ENCODE data around the gene IQCN.

IQCN gene

DNA sequence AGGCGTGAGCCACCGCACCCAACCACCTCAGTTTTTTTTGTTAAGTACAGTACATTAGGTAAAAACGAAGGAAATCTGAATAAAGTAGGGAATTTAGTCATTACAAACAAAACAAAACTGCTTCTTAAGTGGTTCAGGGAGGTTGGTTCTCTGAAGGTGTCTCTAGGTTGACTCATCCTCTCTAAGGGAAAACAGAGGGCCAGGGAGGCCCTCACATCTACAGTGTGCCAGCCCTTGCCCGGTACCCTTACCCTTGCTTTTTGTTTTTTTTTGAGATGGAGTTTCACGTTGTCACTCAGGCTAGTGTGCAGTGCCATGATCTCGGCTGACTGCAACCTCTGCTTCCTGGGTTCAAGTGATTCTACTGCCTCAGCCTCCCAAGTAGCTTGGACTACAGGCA, 24.3 kb upstream of the IQCN start:
- TF ChIP-seq, protein P1, sequence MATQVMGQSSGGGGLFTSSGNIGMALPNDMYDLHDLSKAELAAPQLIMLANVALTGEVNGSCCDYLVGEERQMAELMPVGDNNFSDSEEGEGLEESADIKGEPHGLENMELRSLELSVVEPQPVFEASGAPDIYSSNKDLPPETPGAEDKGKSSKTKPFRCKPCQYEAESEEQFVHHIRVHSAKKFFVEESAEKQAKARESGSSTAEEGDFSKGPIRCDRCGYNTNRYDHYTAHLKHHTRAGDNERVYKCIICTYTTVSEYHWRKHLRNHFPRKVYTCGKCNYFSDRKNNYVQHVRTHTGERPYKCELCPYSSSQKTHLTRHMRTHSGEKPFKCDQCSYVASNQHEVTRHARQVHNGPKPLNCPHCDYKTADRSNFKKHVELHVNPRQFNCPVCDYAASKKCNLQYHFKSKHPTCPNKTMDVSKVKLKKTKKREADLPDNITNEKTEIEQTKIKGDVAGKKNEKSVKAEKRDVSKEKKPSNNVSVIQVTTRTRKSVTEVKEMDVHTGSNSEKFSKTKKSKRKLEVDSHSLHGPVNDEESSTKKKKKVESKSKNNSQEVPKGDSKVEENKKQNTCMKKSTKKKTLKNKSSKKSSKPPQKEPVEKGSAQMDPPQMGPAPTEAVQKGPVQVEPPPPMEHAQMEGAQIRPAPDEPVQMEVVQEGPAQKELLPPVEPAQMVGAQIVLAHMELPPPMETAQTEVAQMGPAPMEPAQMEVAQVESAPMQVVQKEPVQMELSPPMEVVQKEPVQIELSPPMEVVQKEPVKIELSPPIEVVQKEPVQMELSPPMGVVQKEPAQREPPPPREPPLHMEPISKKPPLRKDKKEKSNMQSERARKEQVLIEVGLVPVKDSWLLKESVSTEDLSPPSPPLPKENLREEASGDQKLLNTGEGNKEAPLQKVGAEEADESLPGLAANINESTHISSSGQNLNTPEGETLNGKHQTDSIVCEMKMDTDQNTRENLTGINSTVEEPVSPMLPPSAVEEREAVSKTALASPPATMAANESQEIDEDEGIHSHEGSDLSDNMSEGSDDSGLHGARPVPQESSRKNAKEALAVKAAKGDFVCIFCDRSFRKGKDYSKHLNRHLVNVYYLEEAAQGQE (IDR thresholded peaks at IDR 0.05; ENCODE audit: insufficient read depth in 1 of 2, low read depth in 2 of 2, low read length in 2 of 2): no peak
- TF ChIP-seq FOXP2 (optimal IDR thresholded peaks at IDR 0.05; ENCODE audit: borderline replicate concordance, extremely low read depth, extremely low read length, insufficient read depth) (no peak), POLR2AphosphoS5 (IDR thresholded peaks at IDR 0.05; ENCODE audit: low read depth, low read length) (no peak), TAF1 (IDR thresholded peaks at IDR 0.05; ENCODE audit: borderline replicate concordance, insufficient read depth, low read length) (no peak)

DNA sequence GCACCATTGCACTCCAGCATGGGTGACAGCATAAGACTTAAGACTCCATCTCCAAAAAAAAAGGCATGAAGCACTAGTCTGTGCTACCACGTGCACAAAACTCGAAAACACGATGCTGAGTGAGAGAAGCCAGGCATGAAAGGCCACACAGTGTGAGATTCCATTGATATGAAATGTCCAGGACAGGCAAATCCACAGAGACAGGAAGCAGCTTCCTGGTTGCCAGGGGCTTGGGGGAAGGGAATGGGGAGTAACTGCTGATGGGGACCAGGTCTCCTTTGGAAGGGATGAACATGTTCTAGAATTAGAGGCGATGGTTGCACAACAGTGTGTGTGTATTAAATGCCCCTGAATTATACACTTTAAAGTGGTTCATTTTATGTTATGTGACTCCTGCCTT, 23.1 kb upstream of the IQCN start:
- TF ChIP-seq TAF1 (IDR thresholded peaks at IDR 0.05; ENCODE audit: borderline replicate concordance, insufficient read depth, low read length) (no peak), SIN3A (IDR thresholded peaks at IDR 0.05; ENCODE audit: borderline replicate concordance, insufficient read depth, low read length) (no peak), POLR2AphosphoS5 (IDR thresholded peaks at IDR 0.05; ENCODE audit: low read depth, low read length) (no peak), FOXP2 (optimal IDR thresholded peaks at IDR 0.05; ENCODE audit: borderline replicate concordance, extremely low read depth, extremely low read length, insufficient read depth) (no peak)
- TF ChIP-seq, protein P1 (IDR thresholded peaks at IDR 0.05; ENCODE audit: insufficient read depth in 1 of 2, low read depth in 2 of 2, low read length in 2 of 2): no peak

DNA sequence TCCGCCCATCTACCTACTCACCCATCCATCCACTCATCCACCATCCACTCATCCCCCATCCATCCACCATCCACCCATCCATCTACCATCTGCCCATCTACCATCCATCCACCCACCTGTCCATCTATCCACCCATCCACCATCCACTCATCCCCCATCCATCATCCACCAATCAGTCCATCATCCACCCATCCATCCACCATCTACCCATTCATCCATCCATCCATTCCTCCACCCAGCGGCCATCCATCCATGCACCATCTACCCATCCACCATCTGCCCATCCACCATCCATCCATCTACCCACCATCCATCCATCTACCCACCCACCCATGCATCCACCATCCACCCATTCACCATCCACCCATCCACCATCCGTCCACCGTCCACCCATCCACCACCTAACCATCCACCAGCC, 20.8 kb upstream of the IQCN start:
- TF ChIP-seq FOXP2 (optimal IDR thresholded peaks at IDR 0.05; ENCODE audit: borderline replicate concordance, extremely low read depth, extremely low read length, insufficient read depth): no peak
- TF ChIP-seq POLR2AphosphoS5 (IDR thresholded peaks at IDR 0.05; ENCODE audit: low read depth, low read length): no peak
- TF ChIP-seq TAF1 (IDR thresholded peaks at IDR 0.05; ENCODE audit: borderline replicate concordance, insufficient read depth, low read length): no peak
- TF ChIP-seq, protein P1 (IDR thresholded peaks at IDR 0.05; ENCODE audit: insufficient read depth in 1 of 2, low read depth in 2 of 2, low read length in 2 of 2): no peak
- TF ChIP-seq SIN3A (IDR thresholded peaks at IDR 0.05; ENCODE audit: borderline replicate concordance, insufficient read depth, low read length): no peak

DNA sequence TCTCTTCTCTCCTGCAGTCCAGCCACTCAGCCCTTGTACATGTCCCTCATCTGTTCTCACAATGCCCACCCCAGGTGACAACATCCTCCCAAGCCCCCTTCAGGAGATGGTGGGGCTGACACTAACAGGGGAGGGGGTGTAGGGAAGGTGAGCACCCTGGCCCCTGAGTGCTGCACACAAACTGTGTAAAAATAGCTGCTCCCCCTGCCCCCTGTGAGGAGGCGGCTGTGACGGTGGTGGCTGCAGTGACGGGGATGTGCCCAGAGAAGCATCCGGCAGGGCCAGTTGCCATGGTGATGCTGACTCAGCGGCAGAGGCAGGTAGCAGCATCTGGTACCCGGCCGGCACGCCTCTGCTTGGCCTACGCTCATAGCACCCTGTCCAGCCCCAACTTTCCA, 20.2 kb upstream of the IQCN start:
- TF ChIP-seq FOXP2 (optimal IDR thresholded peaks at IDR 0.05; ENCODE audit: borderline replicate concordance, extremely low read depth, extremely low read length, insufficient read depth) (no peak), TAF1 (IDR thresholded peaks at IDR 0.05; ENCODE audit: borderline replicate concordance, insufficient read depth, low read length) (no peak), SIN3A (IDR thresholded peaks at IDR 0.05; ENCODE audit: borderline replicate concordance, insufficient read depth, low read length) (no peak)
- TF ChIP-seq, protein P1 (IDR thresholded peaks at IDR 0.05; ENCODE audit: insufficient read depth in 1 of 2, low read depth in 2 of 2, low read length in 2 of 2): no peak

All from PFSK-1 (cell line).